Activated T-cell treated with anti-CD3 and anti-CD28 coated beads, Interleukin-2, amount 50 U/mL, for 24 hours (primary cell): ENCODE measurements around the gene ADGRV1.
"Not testable (repeated sequence)": the region's sequence is repeated elsewhere in the genome, so short reads cannot be mapped to it uniquely, and the experiment has no call there.

Source experiments
- DNase-seq: peaks from one replicate; pipeline ENCODE4 v3.0.0-alpha.2; 2020
- H3K27ac Mint-ChIP-seq: 2 replicates; pipeline ENCODE4 v1.8.0; 2020; ENCODE audit warnings: mild to moderate bottlenecking, mixed read lengths
- H3K27me3 Mint-ChIP-seq: 2 replicates; pipeline ENCODE4 v1.8.0; 2020; ENCODE audit warnings: mixed read lengths
- H3K36me3 Mint-ChIP-seq: 2 replicates; pipeline ENCODE4 v1.8.0; 2020; ENCODE audit warnings: low read depth, mixed read lengths
- H3K4me1 Mint-ChIP-seq: 2 replicates; pipeline ENCODE4 v1.8.0; 2020; ENCODE audit warnings: low read depth, mixed read lengths
- H3K4me3 Mint-ChIP-seq: 2 replicates; pipeline ENCODE4 v1.8.0; 2020; ENCODE audit warnings: mild to moderate bottlenecking, moderate library complexity, mixed read lengths
- H3K9me3 Mint-ChIP-seq: 2 replicates; pipeline ENCODE4 v1.8.0; 2020; ENCODE audit warnings: mixed read lengths

ADGRV1 gene

GRCh38 chr5:90803381-90803780 is 244.8 kb downstream of the ADGRV1 start:
- Mint-ChIP-seq H3K27me3 (no peaks in the 10 kb centered on the region), H3K36me3 (no peaks in the 10 kb centered on the region), H3K4me3 (no peak overlapping the region), H3K27ac (no peak overlapping the region), H3K9me3 (peaks cover 9% of the 10 kb centered on the region), H3K4me1 (no peaks in the 10 kb centered on the region)
- DNase-seq: no peak

GRCh38 chr5:90803876-90804275 is 245.3 kb downstream of the ADGRV1 start:
- no peaks in the 10 kb centered on the region for H3K4me1 Mint-ChIP-seq
- H3K27ac Mint-ChIP-seq: no peak overlapping the region
- no peaks in the 10 kb centered on the region for H3K27me3 Mint-ChIP-seq
- H3K4me3 Mint-ChIP-seq: no peak overlapping the region
- no peaks in the 10 kb centered on the region for H3K36me3 Mint-ChIP-seq
- DNase-seq: no peak
- peaks cover 9% of the 10 kb centered on the region for H3K9me3 Mint-ChIP-seq

GRCh38 chr5:90807496-90807895 is 248.9 kb downstream of the ADGRV1 start:
- Mint-ChIP-seq H3K27me3 (no peaks in the 10 kb centered on the region), H3K27ac (no peak overlapping the region)

GRCh38 chr5:90809311-90810056 is 250.9 kb downstream of the ADGRV1 start:
- no peaks in the 10 kb centered on the region for H3K9me3 Mint-ChIP-seq
- H3K27me3 Mint-ChIP-seq: no peaks in the 10 kb centered on the region
- H3K27ac Mint-ChIP-seq: no peak overlapping the region
- no peak overlapping the region for H3K4me3 Mint-ChIP-seq
- H3K36me3 Mint-ChIP-seq: no peaks in the 10 kb centered on the region
- H3K4me1 Mint-ChIP-seq: no peaks in the 10 kb centered on the region
- DNase-seq: no peak

More at GRCh38 chr5:90807496-90807895, 248.9 kb downstream of the ADGRV1 start:
- Mint-ChIP-seq H3K9me3 (no peaks in the 10 kb centered on the region), H3K4me3 (no peak overlapping the region), H3K4me1 (no peaks in the 10 kb centered on the region), H3K36me3 (no peaks in the 10 kb centered on the region)
- DNase-seq: no peak

- Mint-ChIP-seq H3K36me3 (no peaks in the 10 kb centered on the region), H3K27me3 (no peaks in the 10 kb centered on the region), H3K4me1 (no peaks in the 10 kb centered on the region), H3K9me3 (no peaks in the 10 kb centered on the region), H3K4me3 (no peak overlapping the region), H3K27ac (no peak overlapping the region)
- no peak for DNase-seq
Measured at GRCh38 chr5:90810211-90810610, 251.6 kb downstream of the ADGRV1 start.

- DNase-seq: no peak
- Mint-ChIP-seq H3K27me3 (no peaks in the 10 kb centered on the region), H3K9me3 (no peaks in the 10 kb centered on the region), H3K4me1 (no peaks in the 10 kb centered on the region), H3K36me3 (no peaks in the 10 kb centered on the region), H3K27ac (no peak overlapping the region), H3K4me3 (no peak overlapping the region)
Measured at GRCh38 chr5:90813392-90813791, 254.8 kb downstream of the ADGRV1 start.

GRCh38 chr5:90822062-90822461 is 263.5 kb downstream of the ADGRV1 start:
- peaks cover 16% of the 10 kb centered on the region for H3K27me3 Mint-ChIP-seq
- H3K4me1 Mint-ChIP-seq: not testable (repeated sequence)

GRCh38 chr5:90824436-90824835 is 265.8 kb downstream of the ADGRV1 start:
- Mint-ChIP-seq H3K9me3 (no peaks in the 10 kb centered on the region), H3K36me3 (no peaks in the 10 kb centered on the region), H3K4me1 (no peaks in the 10 kb centered on the region), H3K4me3 (no peak overlapping the region), H3K27ac (no peak overlapping the region), H3K27me3 (peaks cover 17% of the 10 kb centered on the region)
- DNase-seq: no peak

More at GRCh38 chr5:90822062-90822461, 263.5 kb downstream of the ADGRV1 start:
- H3K4me3 Mint-ChIP-seq, DNase-seq, H3K36me3 Mint-ChIP-seq, H3K27ac Mint-ChIP-seq, H3K9me3 Mint-ChIP-seq: not testable (repeated sequence)

GRCh38 chr5:90830058-90830457 is 271.5 kb downstream of the ADGRV1 start:
- no peak overlapping the region for H3K4me3 Mint-ChIP-seq
- no peak for DNase-seq
- H3K36me3 Mint-ChIP-seq: no peaks in the 10 kb centered on the region
- H3K4me1 Mint-ChIP-seq: no peaks in the 10 kb centered on the region
- H3K27ac Mint-ChIP-seq: no peak overlapping the region
- no peaks in the 10 kb centered on the region for H3K9me3 Mint-ChIP-seq
- peaks cover 13% of the 10 kb centered on the region for H3K27me3 Mint-ChIP-seq

GRCh38 chr5:90833753-90834152 is 275.2 kb downstream of the ADGRV1 start:
- H3K27me3 Mint-ChIP-seq: peaks cover 9% of the 10 kb centered on the region
- H3K9me3 Mint-ChIP-seq: no peaks in the 10 kb centered on the region
- no peaks in the 10 kb centered on the region for H3K4me1 Mint-ChIP-seq
- H3K36me3 Mint-ChIP-seq: no peaks in the 10 kb centered on the region
- no peak overlapping the region for H3K27ac Mint-ChIP-seq
- H3K4me3 Mint-ChIP-seq: no peak overlapping the region
- no peak for DNase-seq

- Mint-ChIP-seq H3K4me1 (no peaks in the 10 kb centered on the region), H3K4me3 (no peak overlapping the region), H3K27me3 (peaks cover 18% of the 10 kb centered on the region), H3K27ac (no peak overlapping the region), H3K9me3 (no peaks in the 10 kb centered on the region), H3K36me3 (no peaks in the 10 kb centered on the region)
- DNase-seq: no peak
Measured at GRCh38 chr5:90834711-90835110, 276.1 kb downstream of the ADGRV1 start.

GRCh38 chr5:90843443-90843842 is 284.8 kb downstream of the ADGRV1 start:
- H3K4me3 Mint-ChIP-seq: no peak overlapping the region
- H3K36me3 Mint-ChIP-seq: no peaks in the 10 kb centered on the region
- peaks cover 57% of the 10 kb centered on the region for H3K27me3 Mint-ChIP-seq
- H3K9me3 Mint-ChIP-seq: no peaks in the 10 kb centered on the region
- H3K27ac Mint-ChIP-seq: no peak overlapping the region
- H3K4me1 Mint-ChIP-seq: peaks cover 8% of the 10 kb centered on the region
- no peak for DNase-seq

GRCh38 chr5:90844931-90845330 is 286.3 kb downstream of the ADGRV1 start:
- Mint-ChIP-seq H3K36me3 (no peaks in the 10 kb centered on the region), H3K9me3 (no peaks in the 10 kb centered on the region), H3K4me3 (no peak overlapping the region), H3K4me1 (peaks cover 8% of the 10 kb centered on the region), H3K27ac (no peak overlapping the region), H3K27me3 (peaks cover 43% of the 10 kb centered on the region)
- no peak for DNase-seq

- no peaks in the 10 kb centered on the region for H3K36me3 Mint-ChIP-seq
- H3K4me1 Mint-ChIP-seq: peaks cover 8% of the 10 kb centered on the region
- DNase-seq: no peak
- no peaks in the 10 kb centered on the region for H3K9me3 Mint-ChIP-seq
- H3K27me3 Mint-ChIP-seq: peaks cover 37% of the 10 kb centered on the region
- H3K4me3 Mint-ChIP-seq: no peak overlapping the region
- H3K27ac Mint-ChIP-seq: no peak overlapping the region
Measured at GRCh38 chr5:90845723-90846554, 287.3 kb downstream of the ADGRV1 start.

GRCh38 chr5:90847606-90848005 is 289.0 kb downstream of the ADGRV1 start:
- not testable (repeated sequence) for H3K27ac Mint-ChIP-seq, H3K4me3 Mint-ChIP-seq, H3K9me3 Mint-ChIP-seq, DNase-seq, H3K4me1 Mint-ChIP-seq, H3K36me3 Mint-ChIP-seq
- peaks cover 31% of the 10 kb centered on the region for H3K27me3 Mint-ChIP-seq
